HUES64 (cell line): Measurements from ENCODE around the gene CACNA2D3.

Source experiments
- H3K27ac ChIP-seq: 2 replicates; pipeline ENCODE4 v1.7.0; 2013; ENCODE audit warnings: low read depth, low read length, inconsistent platforms
- H3K27me3 ChIP-seq: 2 replicates; pipeline ENCODE4 v1.6.1; 2013; ENCODE audit warnings: mild to moderate bottlenecking, low read length; ENCODE audit not compliant: insufficient read depth
- H3K36me3 ChIP-seq: 2 replicates; pipeline ENCODE4 v1.6.1; 2013; ENCODE audit warnings: mild to moderate bottlenecking, low read length; ENCODE audit not compliant: insufficient read depth
- H3K4me1 ChIP-seq: 2 replicates; pipeline ENCODE4 v1.6.1; 2013; ENCODE audit warnings: mild to moderate bottlenecking, low read length, moderate library complexity; ENCODE audit not compliant: insufficient read depth
- H3K4me3 ChIP-seq: 2 replicates; pipeline ENCODE4 v1.5.1; 2013; ENCODE audit warnings: mild to moderate bottlenecking, low read length, moderate library complexity
- H3K9ac ChIP-seq: 2 replicates; pipeline ENCODE4 v1.6.1; 2013; ENCODE audit warnings: mild to moderate bottlenecking, low read depth, low read length
- H3K9me3 ChIP-seq: 2 replicates; pipeline ENCODE4 v1.6.1; 2013; ENCODE audit warnings: low read depth, low read length; ENCODE audit not compliant: insufficient read depth
- WGBS: fragments of 150-250, 120-280 bp; methylation state at CpG from one replicate; pipeline ENCODE4 v1.1.7; 2013; ENCODE audit warnings: missing lambda C conversion rate; 5-methylcytosine and 5-hydroxymethylcytosine counted together

CACNA2D3 gene

DNA sequence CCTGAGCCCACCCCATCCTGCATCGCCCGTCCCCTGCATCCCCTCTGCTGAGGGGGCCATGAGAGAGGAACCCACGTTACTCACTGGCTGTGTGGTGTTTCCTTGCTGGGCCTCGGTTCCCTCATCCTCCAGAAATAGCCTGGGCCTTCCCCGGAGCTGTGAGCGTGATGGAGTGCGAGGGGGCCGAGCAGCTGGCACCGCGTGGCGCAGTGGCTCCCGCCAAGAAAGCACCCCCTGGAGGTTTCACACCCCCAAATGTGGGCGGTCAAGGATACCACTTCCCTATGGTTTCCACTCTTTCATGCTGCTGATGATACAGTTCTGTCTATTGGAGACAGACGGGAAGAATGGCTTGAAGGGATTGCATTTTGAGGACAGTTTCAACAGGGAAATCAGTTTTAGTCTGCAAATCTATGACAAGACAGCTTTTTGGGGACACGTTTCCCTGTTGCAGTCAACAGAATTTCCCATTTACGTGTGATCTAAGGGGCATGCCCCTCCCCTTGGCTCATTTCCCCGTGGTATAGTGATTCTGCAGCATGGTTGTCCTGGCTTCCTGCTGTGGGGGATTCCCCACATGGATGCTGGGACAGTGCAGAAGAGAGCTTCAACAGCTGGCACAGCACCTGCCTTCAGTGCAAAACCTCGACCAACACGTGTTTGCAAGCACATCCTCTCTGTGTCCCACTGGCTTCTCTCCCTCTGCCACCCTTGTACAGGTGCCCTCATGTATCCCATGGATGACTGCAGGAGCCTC is 428.0 kb downstream of the CACNA2D3 start:
- no peaks in the 10 kb centered on the region for H3K9me3 ChIP-seq
- H3K4me1 ChIP-seq: no peaks in the 10 kb centered on the region
- no peaks in the 10 kb centered on the region for H3K36me3 ChIP-seq
- H3K4me3 ChIP-seq: no peak overlapping the region
- no peak overlapping the region for H3K27ac ChIP-seq
- H3K27me3 ChIP-seq: no peaks in the 10 kb centered on the region
- WGBS: 83% methylated on average over 19 of the region's 19 CpGs
- H3K9ac ChIP-seq: no peak overlapping the region

GRCh38 chr3:54556630-54557029 is 434.3 kb downstream of the CACNA2D3 start:
- Histone ChIP-seq H3K27ac (no peak overlapping the region), H3K27me3 (no peaks in the 10 kb centered on the region), H3K4me1 (peaks cover 7% of the 10 kb centered on the region; the same call in 1 of the 2 replicates), H3K9ac (no peak overlapping the region), H3K9me3 (no peaks in the 10 kb centered on the region), H3K36me3 (no peaks in the 10 kb centered on the region), H3K4me3 (no peak overlapping the region)
- 67% methylated on average over 3 of the region's 4 CpGs for WGBS

GRCh38 chr3:54557538-54558428 is 435.4 kb downstream of the CACNA2D3 start:
- 86% methylated on average over 12 of the region's 12 CpGs for WGBS
- no peak overlapping the region for H3K9ac ChIP-seq

GRCh38 chr3:54563501-54564200 is 441.3 kb downstream of the CACNA2D3 start:
- Histone ChIP-seq H3K27me3 (no peaks in the 10 kb centered on the region), H3K4me3 (no peak overlapping the region), H3K9me3 (no peaks in the 10 kb centered on the region), H3K9ac (no peak overlapping the region), H3K27ac (no peak overlapping the region), H3K36me3 (no peaks in the 10 kb centered on the region), H3K4me1 (0 out of 2 replicates have a peak, but pooled peaks cover under 1% of the 10 kb centered on the region)
- WGBS: 95% methylated on average over 12 of the region's 12 CpGs

More at GRCh38 chr3:54557538-54558428, 435.4 kb downstream of the CACNA2D3 start:
- Histone ChIP-seq H3K27ac (no peak overlapping the region), H3K9me3 (no peaks in the 10 kb centered on the region), H3K4me1 (peaks cover 7% of the 10 kb centered on the region; the same call in 1 of the 2 replicates), H3K4me3 (no peak overlapping the region), H3K36me3 (no peaks in the 10 kb centered on the region), H3K27me3 (no peaks in the 10 kb centered on the region)

DNA sequence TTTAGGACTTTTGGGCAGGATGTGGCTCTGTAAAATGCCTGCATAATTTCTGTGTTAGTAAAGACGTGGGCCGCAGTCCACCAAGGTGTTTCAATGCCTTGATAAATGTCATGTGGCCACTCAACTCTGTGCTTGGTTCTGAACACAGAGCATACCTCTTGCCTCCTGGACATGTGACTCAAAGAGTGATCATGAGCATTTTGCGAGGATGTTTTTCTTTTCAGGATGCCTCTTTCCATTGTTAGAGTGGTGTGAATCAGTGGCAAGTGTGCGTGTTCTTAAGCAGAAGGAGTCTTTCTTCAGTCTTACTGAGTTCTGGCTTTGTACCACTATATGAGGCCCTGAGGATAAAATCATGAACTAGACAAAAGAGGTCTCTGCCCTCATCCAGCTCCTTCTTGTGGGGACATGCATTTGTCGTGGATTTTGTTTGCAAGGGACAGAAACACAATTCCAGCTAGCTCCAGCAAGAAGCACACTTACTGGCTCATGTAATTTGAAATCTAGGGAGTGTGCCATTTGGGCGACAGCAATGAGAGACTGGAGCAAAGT is 442.1 kb downstream of the CACNA2D3 start:
- Histone ChIP-seq H3K4me3 (no peak overlapping the region), H3K9ac (no peak overlapping the region), H3K4me1 (0 out of 2 replicates have a peak, but pooled peaks cover 3% of the 10 kb centered on the region), H3K9me3 (no peaks in the 10 kb centered on the region), H3K27me3 (no peaks in the 10 kb centered on the region), H3K27ac (no peak overlapping the region), H3K36me3 (no peaks in the 10 kb centered on the region)
- WGBS: 92% methylated on average over 6 of the region's 6 CpGs

- no peak overlapping the region for H3K4me3 ChIP-seq
- no peaks in the 10 kb centered on the region for H3K27me3 ChIP-seq
- H3K9me3 ChIP-seq: no peaks in the 10 kb centered on the region
- H3K9ac ChIP-seq: no peak overlapping the region
- no peaks in the 10 kb centered on the region for H3K36me3 ChIP-seq
- H3K4me1 ChIP-seq: 0 out of 2 replicates have a peak, but pooled peaks cover 3% of the 10 kb centered on the region
- H3K27ac ChIP-seq: no peak overlapping the region
These were observed 443.6 kb downstream of the CACNA2D3 start for GRCh38 chr3:54565956-54566355.

- Histone ChIP-seq H3K27ac (no peak overlapping the region), H3K36me3 (no peaks in the 10 kb centered on the region), H3K9me3 (no peaks in the 10 kb centered on the region), H3K9ac (no peak overlapping the region), H3K4me1 (0 out of 2 replicates have a peak, but pooled peaks cover 3% of the 10 kb centered on the region), H3K4me3 (no peak overlapping the region), H3K27me3 (no peaks in the 10 kb centered on the region)
- WGBS: 95% methylated on average over 3 of the region's 3 CpGs
These were observed 445.6 kb downstream of the CACNA2D3 start for GRCh38 chr3:54567949-54568348.

DNA sequence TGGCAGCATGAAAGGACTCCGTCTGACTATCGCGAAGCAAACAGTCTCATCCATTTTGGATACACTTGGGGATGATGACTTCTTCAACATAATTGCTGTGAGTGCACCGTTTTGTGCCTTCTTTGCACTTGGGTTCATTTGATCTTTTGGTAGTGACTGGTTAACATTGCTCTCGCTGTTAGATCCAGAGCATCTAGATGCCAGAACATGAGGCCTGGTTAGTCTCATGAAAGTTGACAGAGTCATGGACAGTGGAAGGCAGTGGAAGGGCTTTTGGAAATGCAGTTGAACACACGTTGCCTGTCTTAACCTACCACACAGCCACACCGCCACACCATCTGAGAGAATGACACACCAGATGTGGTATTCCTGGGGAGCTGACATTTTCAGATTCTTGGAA is 447.7 kb downstream of the CACNA2D3 start:
- Histone ChIP-seq H3K27ac (no peak overlapping the region), H3K36me3 (no peaks in the 10 kb centered on the region), H3K4me1 (peaks cover 3% of the 10 kb centered on the region; the same call in 1 of the 2 replicates), H3K9me3 (no peaks in the 10 kb centered on the region), H3K27me3 (no peaks in the 10 kb centered on the region), H3K4me3 (no peak overlapping the region), H3K9ac (no peak overlapping the region)
- WGBS: 96% methylated on average over 7 of the region's 7 CpGs

- Histone ChIP-seq H3K9ac (no peak overlapping the region), H3K36me3 (no peaks in the 10 kb centered on the region), H3K27ac (no peak overlapping the region), H3K9me3 (no peaks in the 10 kb centered on the region), H3K4me3 (no peak overlapping the region), H3K4me1 (peaks cover 3% of the 10 kb centered on the region; the same call in 1 of the 2 replicates), H3K27me3 (no peaks in the 10 kb centered on the region)
- WGBS: 93% methylated on average over 5 of the region's 5 CpGs
These were observed 450.0 kb downstream of the CACNA2D3 start for GRCh38 chr3:54572197-54572895.

GRCh38 chr3:54573858-54574257 is 451.5 kb downstream of the CACNA2D3 start:
- Histone ChIP-seq H3K27me3 (no peaks in the 10 kb centered on the region), H3K9me3 (no peaks in the 10 kb centered on the region), H3K4me1 (peaks cover under 1% of the 10 kb centered on the region; the same call in 1 of the 2 replicates), H3K9ac (no peak overlapping the region), H3K4me3 (no peak overlapping the region), H3K27ac (no peak overlapping the region), H3K36me3 (no peaks in the 10 kb centered on the region)
- WGBS: 94% methylated on average over 8 of the region's 8 CpGs
